OCI-LY1 (cell line): ENCODE measurements around the gene CA12.
"Not testable (repeated sequence)": the region's sequence is repeated elsewhere in the genome, so short reads cannot be mapped to it uniquely, and the experiment has no call there.

Experiments used
- H2AFZ ChIP-seq: fragments of 200-600 bp; sonication (generic), shearing (Covaris generic); 2 replicates; pipeline ENCODE4 v1.6.0; 2014; ENCODE audit warnings: antibody characterized with exemption, mild to moderate bottlenecking, low read length
- H3F3A ChIP-seq: fragments of 200-600 bp; sonication (generic), shearing (Covaris generic); 2 replicates; pipeline ENCODE4 v1.6.0; 2014; ENCODE audit warnings: mild to moderate bottlenecking, antibody characterized with exemption, low read length, moderate library complexity; ENCODE audit not compliant: insufficient read depth
- H3K27ac ChIP-seq: fragments of 200-600 bp; sonication (generic); 2 replicates; pipeline ENCODE4 v1.5.1; 2014; ENCODE audit warnings: low read length, mixed run types, mild to moderate bottlenecking, low read depth; ENCODE audit not compliant: poor library complexity, severe bottlenecking
- H3K27me3 ChIP-seq: fragments of 200-600 bp; sonication (generic); 2 replicates; pipeline ENCODE4 v1.6.0; 2014; ENCODE audit warnings: antibody characterized with exemption, mild to moderate bottlenecking, low read length, moderate library complexity; ENCODE audit not compliant: insufficient read depth
- H3K36me3 ChIP-seq: fragments of 200-600 bp; sonication (generic); 2 replicates; pipeline ENCODE4 v1.6.1; 2014; ENCODE audit warnings: mild to moderate bottlenecking, antibody characterized with exemption, low read length, moderate library complexity, mixed read lengths; ENCODE audit not compliant: insufficient read depth
- H3K4me1 ChIP-seq: fragments of 200-600 bp; sonication (generic); 2 replicates; pipeline ENCODE4 v1.5.1; 2014; ENCODE audit warnings: mild to moderate bottlenecking, low read length, moderate library complexity; ENCODE audit not compliant: insufficient read depth, severe bottlenecking
- H3K4me2 ChIP-seq: fragments of 200-600 bp; sonication (generic), shearing (Covaris generic); 2 replicates; pipeline ENCODE4 v1.6.1; 2014; ENCODE audit warnings: low read length
- H3K4me3 ChIP-seq: fragments of 200-600 bp; sonication (generic); 2 replicates; pipeline ENCODE4 v1.5.1; 2014; ENCODE audit warnings: low read length, low read depth, mild to moderate bottlenecking, mixed read lengths; ENCODE audit not compliant: poor library complexity, severe bottlenecking
- H3K79me2 ChIP-seq: fragments of 200-600 bp; shearing (Covaris generic); 2 replicates; pipeline ENCODE4 v1.6.1; 2016; ENCODE audit warnings: mixed run types, low read length, mixed read lengths; ENCODE audit not compliant: insufficient read depth
- H3K9ac ChIP-seq: fragments of 200-600 bp; sonication (generic), shearing (Covaris generic); 2 replicates; pipeline ENCODE4 v1.6.1; 2014; ENCODE audit warnings: mild to moderate bottlenecking, low read length, mixed read lengths
- H3K9me2 ChIP-seq: fragments of 200-600 bp; sonication (generic), shearing (Covaris generic); 2 replicates; pipeline ENCODE4 v1.6.1; 2014; ENCODE audit warnings: low read depth, mild to moderate bottlenecking, low read length, mixed read lengths
- H3K9me3 ChIP-seq: fragments of 200-600 bp; shearing (Covaris generic); 2 replicates; pipeline ENCODE4 v1.6.1; 2014; ENCODE audit warnings: low read length, mixed read lengths
- H4K20me1 ChIP-seq: fragments of 200-600 bp; sonication (generic), shearing (Covaris generic); 2 replicates; pipeline ENCODE4 v1.6.0; 2016; ENCODE audit warnings: mild to moderate bottlenecking, low read length; ENCODE audit not compliant: insufficient read depth
- CTCF ChIP-seq: fragments of 200-600 bp; sonication (generic), shearing (Covaris generic); IDR thresholded peaks from 2 replicates; pipeline ENCODE4 v1.5.1; 2017; ENCODE audit warnings: mild to moderate bottlenecking, antibody characterized with exemption, low read length, moderate library complexity, mixed read lengths
- EZH2 ChIP-seq: fragments of 200-600 bp; sonication (generic), shearing (Covaris generic); IDR thresholded peaks from 2 replicates; pipeline ENCODE4 v1.8.0; 2017; ENCODE audit warnings: borderline replicate concordance, mixed run types, mild to moderate bottlenecking, antibody characterized with exemption, low read length, moderate library complexity, mixed read lengths

Gene CA12

GRCh38 chr15:63324770-63325169 lies 56.9 kb downstream of the CA12 start:
- H3K79me2 ChIP-seq: no peaks in the 10 kb centered on the region
- H3K9me3 ChIP-seq: no peaks in the 10 kb centered on the region
- no peaks in the 10 kb centered on the region for H3K9me2 ChIP-seq
- H3K4me2 ChIP-seq: no peak overlapping the region
- TF ChIP-seq CTCF: no peak
- TF ChIP-seq EZH2: no peak
- no peak overlapping the region for H3K4me3 ChIP-seq
- H3F3A ChIP-seq: no peaks in the 10 kb centered on the region
- no peaks in the 10 kb centered on the region; the same call in 1 of the 2 replicates for H3K27me3 ChIP-seq
- no peaks in the 10 kb centered on the region for H3K36me3 ChIP-seq
- no peak overlapping the region for H3K9ac ChIP-seq
- H2AFZ ChIP-seq: no peak overlapping the region
- no peaks in the 10 kb centered on the region for H3K4me1 ChIP-seq
- no peak overlapping the region for H3K27ac ChIP-seq
- no peaks in the 10 kb centered on the region for H4K20me1 ChIP-seq

DNA sequence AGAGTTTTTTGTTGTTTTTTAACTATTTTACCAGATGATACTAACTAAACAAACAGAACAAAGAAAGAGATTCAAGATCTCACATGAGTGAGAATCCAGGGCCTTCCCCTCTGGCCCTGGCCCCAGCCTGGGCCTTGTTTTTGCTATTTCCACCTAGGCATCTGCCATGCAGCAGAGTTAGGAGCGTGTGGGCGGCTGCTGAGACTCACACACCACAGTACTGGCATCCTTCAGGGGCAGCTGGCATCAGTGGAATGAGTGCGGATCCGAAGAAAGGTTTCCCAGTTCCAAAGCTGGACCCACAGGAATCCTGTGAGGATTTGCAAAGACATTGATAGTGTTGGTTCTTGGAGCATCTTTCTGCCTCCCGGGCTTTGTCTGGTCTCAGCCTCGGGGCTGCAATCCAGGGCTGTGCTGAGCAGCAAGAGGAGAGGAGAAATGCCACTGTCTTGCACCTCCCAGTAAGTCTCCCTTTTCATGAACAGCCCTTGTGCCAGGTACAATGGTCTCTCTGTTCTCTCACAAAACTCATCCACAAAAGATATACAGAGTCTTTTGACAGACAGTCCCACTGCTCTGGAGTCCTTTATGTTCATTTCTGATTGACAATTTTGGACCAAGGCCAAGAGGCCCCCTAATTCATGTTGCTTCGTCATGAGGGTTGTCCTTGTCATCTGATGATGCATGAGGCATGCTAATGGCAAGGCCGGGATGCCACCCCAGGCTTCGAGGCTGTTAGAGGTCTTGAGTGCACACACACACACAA lies 57.7 kb downstream of the CA12 start:
- H4K20me1 ChIP-seq: no peaks in the 10 kb centered on the region
- H3K4me2 ChIP-seq: no peak overlapping the region
- no peak overlapping the region for H3K9ac ChIP-seq
- H3K27ac ChIP-seq: no peak overlapping the region
- H3K36me3 ChIP-seq: no peaks in the 10 kb centered on the region
- H3F3A ChIP-seq: no peaks in the 10 kb centered on the region
- no peaks in the 10 kb centered on the region for H3K79me2 ChIP-seq
- H2AFZ ChIP-seq: no peak overlapping the region
- H3K4me3 ChIP-seq: no peak overlapping the region
- H3K9me3 ChIP-seq: no peaks in the 10 kb centered on the region
- no peaks in the 10 kb centered on the region for H3K4me1 ChIP-seq
- no peaks in the 10 kb centered on the region; the same call in 1 of the 2 replicates for H3K27me3 ChIP-seq
- H3K9me2 ChIP-seq: no peaks in the 10 kb centered on the region
- TF ChIP-seq EZH2: no peak

GRCh38 chr15:63322541-63322940 lies 59.1 kb downstream of the CA12 start:
- Histone ChIP-seq H3K9ac (no peak overlapping the region), H4K20me1 (no peaks in the 10 kb centered on the region), H3K4me2 (no peak overlapping the region), H3K4me3 (no peak overlapping the region), H3K27ac (no peak overlapping the region), H2AFZ (no peak overlapping the region), H3F3A (no peaks in the 10 kb centered on the region), H3K9me2 (no peaks in the 10 kb centered on the region), H3K36me3 (no peaks in the 10 kb centered on the region), H3K4me1 (no peaks in the 10 kb centered on the region), H3K9me3 (no peaks in the 10 kb centered on the region), H3K27me3 (no peaks in the 10 kb centered on the region; the same call in 1 of the 2 replicates), H3K79me2 (no peaks in the 10 kb centered on the region)
- TF ChIP-seq CTCF (no peak), EZH2 (no peak)

DNA sequence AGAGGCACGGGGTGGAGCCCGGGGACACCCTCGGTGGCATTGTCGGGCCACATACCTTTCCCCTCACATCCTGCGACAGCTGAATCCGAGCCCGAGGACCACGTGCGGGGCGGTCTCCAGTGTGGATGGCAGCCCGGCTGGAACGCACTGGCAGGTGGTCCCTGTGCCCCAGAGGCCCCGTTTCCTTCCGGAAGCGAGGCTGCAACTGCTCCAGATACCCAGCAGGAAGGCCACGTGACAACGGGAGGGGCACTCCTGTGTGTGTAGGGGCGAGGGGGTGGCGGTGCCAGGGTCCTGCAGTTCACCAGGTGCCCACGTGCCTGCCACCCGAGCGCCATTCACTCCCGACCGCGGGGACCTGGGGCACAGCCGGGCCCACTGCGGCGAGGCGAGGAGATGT lies 60.2 kb downstream of the CA12 start:
- no peak overlapping the region for H3K4me2 ChIP-seq
- no peak overlapping the region for H2AFZ ChIP-seq
- no peaks in the 10 kb centered on the region for H3K4me1 ChIP-seq
- no peak overlapping the region for H3K9ac ChIP-seq
- no peaks in the 10 kb centered on the region for H3F3A ChIP-seq
- TF ChIP-seq EZH2 (no peak), CTCF (no peak)
- H3K27ac ChIP-seq: no peak overlapping the region
- no peaks in the 10 kb centered on the region for H4K20me1 ChIP-seq
- H3K4me3 ChIP-seq: no peak overlapping the region
- H3K27me3 ChIP-seq: no peaks in the 10 kb centered on the region; the same call in 1 of the 2 replicates
- H3K9me3 ChIP-seq: no peaks in the 10 kb centered on the region
- H3K36me3 ChIP-seq: no peaks in the 10 kb centered on the region
- H3K79me2 ChIP-seq: no peaks in the 10 kb centered on the region
- no peaks in the 10 kb centered on the region for H3K9me2 ChIP-seq

DNA sequence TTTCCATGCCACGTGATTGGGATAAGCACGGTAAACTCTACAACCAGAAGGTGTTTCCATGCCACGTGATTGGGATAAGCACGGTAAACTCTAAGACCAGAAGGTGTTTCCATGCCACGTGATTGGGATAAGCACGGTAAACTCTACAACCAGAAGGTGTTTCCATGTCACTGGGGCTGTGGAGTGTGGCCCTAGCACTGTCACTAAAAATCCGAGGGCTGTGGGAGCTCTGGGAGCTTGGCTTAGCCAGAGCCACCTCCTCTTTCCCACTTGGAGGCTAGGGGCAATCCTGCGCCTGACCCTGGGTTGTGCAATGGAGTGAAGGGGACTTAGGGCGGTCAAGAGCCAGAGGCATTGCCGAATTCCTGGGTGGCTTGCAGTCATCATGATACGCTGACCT lies 60.7 kb downstream of the CA12 start:
- not testable (repeated sequence) for H3K9me3 ChIP-seq, H3F3A ChIP-seq, H2AFZ ChIP-seq, H3K27ac ChIP-seq, H3K79me2 ChIP-seq, H3K27me3 ChIP-seq, H3K4me3 ChIP-seq, H4K20me1 ChIP-seq, H3K36me3 ChIP-seq, H3K4me2 ChIP-seq, H3K9ac ChIP-seq, H3K4me1 ChIP-seq, H3K9me2 ChIP-seq
